Left lung (tissue), 10 donors: ENCODE data around the gene RAP1GAP. TPM values are rescaled to one million over a fixed set of nuclear protein-coding genes. Genes with fewer than 3 reads are reported as not detected.
A peak's percentile ranks its signal among the peaks of the same experiment; 100 is the strongest.

Source experiments
- ATAC-seq: fragments of 200-7000 bp; cut with Tn5 transposase; one replicate; pipeline ENCODE4 v1.9.1; 2020; ENCODE audit warnings: moderate library complexity
- DNase-seq, 4 donors: peaks; one replicate each; pipeline ENCODE4 v3.0.0-alpha.2; 2013 to 2020
- H3K27ac ChIP-seq, 2 donors: fragments of 200-600 bp; sonication (generic) in 1 of 2; one replicate each; pipeline versions ENCODE4 v1.5.0 to v1.8.0; 2020 to 2021
- H3K27me3 ChIP-seq, 2 donors: fragments of 200-600 bp; sonication (generic) in 1 of 2; one replicate each; pipeline versions ENCODE4 v1.5.0 to v1.8.0; 2020 to 2021
- H3K36me3 ChIP-seq, 2 donors: fragments of 200-600 bp; sonication (generic) in 1 of 2; one replicate each; pipeline versions ENCODE4 v1.5.0 to v1.8.0; 2020 to 2021
- H3K4me1 ChIP-seq, 2 donors: fragments of 200-600 bp; one replicate each; pipeline ENCODE4 v1.8.0; 2021
- H3K4me3 ChIP-seq, 2 donors: fragments of 200-600 bp; sonication (generic) in 1 of 2; one replicate each; pipeline versions ENCODE4 v1.5.0 to v1.8.0; 2020 to 2021; ENCODE audit warnings: mild to moderate bottlenecking in 1 of 2
- H3K9me3 ChIP-seq, 2 donors: fragments of 200-600 bp; sonication (generic) in 1 of 2; one replicate each; pipeline versions ENCODE4 v1.5.0 to v1.8.0; 2020 to 2021
- intact Hi-C, 2 donors: fragments of 100-400 bp; cut with DNase I; formaldehyde crosslinking; loops; one replicate each; pipeline versions ENCODE4 v1.11.2 to v1.14.2; 2022
- polyA plus RNA-seq, 6 donors: library from polyadenylated mRNA; unstranded; fragments of 120-200 nt; gene quantifications; one replicate each; pipeline ENCODE4 v1.2.1, GENCODE V29; 2013; ENCODE audit not compliant: insufficient read length in 6 of 6
- total RNA-seq, 2 donors: library from RNA; stranded (reverse); fragmentation: NEBNext Ultra II Directional; extraction: Animal tissue kit (Norgen Biotek cat#: 25700); gene quantifications; one replicate each; pipeline ENCODE4 v1.2.1, GENCODE V29; 2021
- TF ChIP-seq, protein P1 (sequence below), 2 donors: fragments of 200-600 bp; sonication (generic) in 1 of 2; IDR thresholded peaks; one replicate each; pipeline versions ENCODE4 v1.5.0 to v1.8.0; 2021; ENCODE audit warnings: antibody characterized with exemption in 2 of 2
- donor health status: DM: no; HTN: yes; CAD: no.
- donor health status: DM: no; HTN: no; CAD: no.

Gene RAP1GAP
- total and polyA plus RNA-seq, 8 donors: 20.7 to 59.3 (median 45.2) TPM

DNA sequence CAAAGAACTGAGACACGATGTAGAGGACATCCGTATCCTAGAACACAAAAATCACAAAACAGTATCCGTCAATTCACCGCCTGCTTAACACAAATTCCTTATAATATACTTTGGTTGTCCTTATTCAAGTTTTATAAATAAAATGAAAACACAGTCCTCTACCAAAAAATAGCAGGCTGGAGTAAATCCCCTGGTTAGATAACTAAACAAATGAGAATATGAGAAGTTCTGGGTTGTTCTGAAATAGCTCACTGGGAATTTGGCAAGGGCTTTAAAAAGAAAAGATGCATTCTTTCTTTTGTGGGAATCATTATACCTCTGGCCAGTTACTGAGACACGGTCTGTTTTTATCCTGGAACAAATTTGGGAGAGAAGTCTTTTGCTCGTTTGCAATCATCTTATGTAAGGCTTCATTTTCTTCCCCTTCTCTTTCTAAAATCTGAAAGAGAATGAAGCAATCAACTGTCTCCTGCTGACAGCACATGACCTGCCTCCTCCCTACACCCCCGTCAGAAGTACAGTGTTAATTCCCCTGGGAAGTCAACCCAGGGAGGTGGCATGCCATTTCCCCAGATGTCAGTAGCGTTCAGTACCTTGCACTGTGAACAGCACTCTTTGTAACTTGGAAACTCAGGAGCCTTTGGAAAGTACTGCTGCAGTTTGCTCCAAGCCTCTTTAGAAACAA is 37.1 kb upstream of the RAP1GAP start:
- H3K4me1 ChIP-seq: peaks cover 0 to 7% of the 10 kb centered on the region in 2 donors
- H3K9me3 ChIP-seq: no peaks in the 10 kb centered on the region
- ATAC-seq: peak; percentile 48
- H3K36me3 ChIP-seq: peaks cover 0 to 76% of the 10 kb centered on the region in 2 donors
- TF ChIP-seq, protein P1, sequence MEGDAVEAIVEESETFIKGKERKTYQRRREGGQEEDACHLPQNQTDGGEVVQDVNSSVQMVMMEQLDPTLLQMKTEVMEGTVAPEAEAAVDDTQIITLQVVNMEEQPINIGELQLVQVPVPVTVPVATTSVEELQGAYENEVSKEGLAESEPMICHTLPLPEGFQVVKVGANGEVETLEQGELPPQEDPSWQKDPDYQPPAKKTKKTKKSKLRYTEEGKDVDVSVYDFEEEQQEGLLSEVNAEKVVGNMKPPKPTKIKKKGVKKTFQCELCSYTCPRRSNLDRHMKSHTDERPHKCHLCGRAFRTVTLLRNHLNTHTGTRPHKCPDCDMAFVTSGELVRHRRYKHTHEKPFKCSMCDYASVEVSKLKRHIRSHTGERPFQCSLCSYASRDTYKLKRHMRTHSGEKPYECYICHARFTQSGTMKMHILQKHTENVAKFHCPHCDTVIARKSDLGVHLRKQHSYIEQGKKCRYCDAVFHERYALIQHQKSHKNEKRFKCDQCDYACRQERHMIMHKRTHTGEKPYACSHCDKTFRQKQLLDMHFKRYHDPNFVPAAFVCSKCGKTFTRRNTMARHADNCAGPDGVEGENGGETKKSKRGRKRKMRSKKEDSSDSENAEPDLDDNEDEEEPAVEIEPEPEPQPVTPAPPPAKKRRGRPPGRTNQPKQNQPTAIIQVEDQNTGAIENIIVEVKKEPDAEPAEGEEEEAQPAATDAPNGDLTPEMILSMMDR (IDR thresholded peaks at IDR 0.05): no peak
- no peak overlapping the region for H3K27ac ChIP-seq
- H3K4me3 ChIP-seq: no peak overlapping the region
- peak in 1 of 4 donors; percentile 44 for DNase-seq
- no peaks in the 10 kb centered on the region for H3K27me3 ChIP-seq
- intact Hi-C loops: no loop called here

DNA sequence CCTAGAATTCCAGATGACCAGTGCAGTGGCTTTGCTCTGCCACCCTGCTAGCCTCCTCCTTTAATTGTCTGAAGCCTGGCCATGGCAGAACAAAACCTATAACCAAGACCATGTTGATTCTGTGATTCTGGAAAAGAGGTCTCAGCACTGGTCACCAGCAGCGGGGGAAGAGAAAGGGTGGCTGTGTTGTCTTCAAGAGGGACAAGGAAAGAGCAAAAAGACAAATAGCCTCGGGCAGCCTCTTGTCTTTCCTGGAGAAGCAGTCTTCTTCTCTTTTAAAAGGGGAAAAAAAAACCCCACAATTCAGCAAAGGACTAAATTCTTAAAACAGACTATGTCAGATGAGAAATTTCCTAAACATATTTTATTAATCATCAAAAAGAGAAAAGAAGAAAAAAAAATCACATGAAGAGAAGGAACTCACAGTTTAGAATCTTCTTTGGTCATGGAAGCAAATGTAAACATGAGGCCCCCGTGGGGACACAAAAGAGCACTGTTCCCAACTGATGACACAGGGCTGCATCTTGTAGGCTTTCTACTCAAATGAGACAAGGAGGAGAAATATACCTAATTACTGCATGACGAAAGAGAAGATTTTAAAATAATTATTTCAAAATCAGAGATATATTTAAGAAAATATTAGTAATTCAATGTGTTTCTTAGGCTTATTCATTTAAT is 36.3 kb upstream of the RAP1GAP start:
- no peak for ATAC-seq
- intact Hi-C loops: no loop called here
- DNase-seq: no peak
- Histone ChIP-seq H3K4me3 (no peak overlapping the region), H3K9me3 (no peaks in the 10 kb centered on the region), H3K27ac (no peak overlapping the region), H3K4me1 (peaks cover 0 to 7% of the 10 kb centered on the region in 2 donors), H3K27me3 (no peaks in the 10 kb centered on the region), H3K36me3 (peaks cover 0 to 81% of the 10 kb centered on the region in 2 donors)
- TF ChIP-seq, protein P1 (IDR thresholded peaks at IDR 0.05): no peak

DNA sequence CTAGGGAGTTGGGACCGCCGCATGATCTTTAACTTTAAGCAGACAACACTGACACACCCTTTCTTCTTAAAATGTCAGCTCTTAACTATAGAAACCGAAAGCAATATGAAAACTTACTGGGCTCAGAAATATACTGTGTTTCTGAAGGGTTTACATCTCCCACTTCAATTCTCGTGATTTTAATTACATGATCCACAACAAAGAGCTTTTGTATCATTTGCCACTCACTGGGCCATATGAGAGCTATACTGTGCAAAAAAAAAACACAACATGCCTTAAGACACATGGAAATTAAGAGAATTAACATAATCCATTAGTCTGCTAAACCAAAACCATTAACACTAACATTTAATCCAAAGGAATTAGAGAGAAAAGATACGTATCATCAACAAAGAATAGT is 35.0 kb upstream of the RAP1GAP start:
- TF ChIP-seq, protein P1 (IDR thresholded peaks at IDR 0.05): no peak
- intact Hi-C loops: no loop called here
- Histone ChIP-seq H3K4me3 (no peak overlapping the region), H3K36me3 (peaks cover 0 to 93% of the 10 kb centered on the region in 2 donors), H3K27me3 (no peaks in the 10 kb centered on the region), H3K9me3 (no peaks in the 10 kb centered on the region), H3K4me1 (peaks cover 0 to 7% of the 10 kb centered on the region in 2 donors), H3K27ac (no peak overlapping the region)
- ATAC-seq (no peak), DNase-seq (no peak)

DNA sequence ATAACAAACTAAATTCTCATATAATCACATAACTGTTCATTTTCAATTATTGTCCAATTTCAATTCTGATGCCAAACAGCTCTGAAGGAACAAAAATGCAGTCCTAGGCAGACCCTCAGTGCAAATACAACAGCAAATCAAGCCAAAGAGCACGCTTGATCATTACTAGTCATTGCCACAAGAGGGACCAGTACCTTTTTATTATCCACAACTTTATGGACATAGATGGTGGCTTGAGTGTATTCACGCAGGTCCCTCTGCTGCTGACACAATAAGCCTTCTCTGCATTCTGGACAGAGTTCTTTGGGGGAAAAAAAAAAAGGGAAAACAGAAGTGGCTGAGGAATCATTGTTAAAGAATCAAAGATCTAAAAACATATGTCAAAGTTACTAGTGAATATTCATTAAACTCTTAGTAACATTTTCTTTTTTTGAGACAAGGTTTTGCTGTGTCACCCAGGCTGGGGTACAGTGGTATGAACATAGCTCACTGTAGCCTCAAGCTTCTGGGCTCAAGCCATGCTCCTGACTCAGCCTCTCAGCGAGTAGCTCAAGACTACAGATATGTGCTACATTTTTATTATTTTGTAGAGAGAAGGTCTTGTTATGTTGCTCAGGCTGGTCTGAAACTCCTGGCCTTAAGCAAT is 34.3 kb upstream of the RAP1GAP start:
- ATAC-seq (peak; percentile 54), DNase-seq (peak in 1 of 4 donors; percentile 5)
- Histone ChIP-seq H3K27me3 (no peaks in the 10 kb centered on the region), H3K4me3 (no peak overlapping the region), H3K27ac (no peak overlapping the region), H3K36me3 (peaks cover 0 to 93% of the 10 kb centered on the region in 2 donors), H3K4me1 (peaks cover 0 to 7% of the 10 kb centered on the region in 2 donors), H3K9me3 (no peaks in the 10 kb centered on the region)
- intact Hi-C loops: no loop called here
- TF ChIP-seq, protein P1 (IDR thresholded peaks at IDR 0.05): peak; percentile 21 to 31

DNA sequence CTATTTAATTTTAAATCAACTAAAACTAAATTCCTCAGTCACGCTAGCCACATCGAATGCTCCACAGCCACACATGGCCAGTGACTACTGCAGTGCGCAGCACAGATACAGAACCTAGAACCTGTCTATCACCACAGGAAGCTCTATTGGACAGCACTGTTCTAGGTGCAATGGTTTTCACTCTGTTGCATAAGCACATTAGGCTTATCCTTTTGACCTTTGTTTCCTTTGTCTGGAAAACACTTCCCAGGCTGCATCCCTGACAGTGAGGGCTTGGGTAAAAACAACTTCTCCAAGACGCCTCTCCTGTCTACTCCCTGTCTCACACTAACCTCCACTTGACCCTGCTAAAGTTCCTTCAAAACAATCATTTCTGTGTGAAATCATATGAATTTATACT is 33.6 kb upstream of the RAP1GAP start:
- intact Hi-C loops: no loop called here
- Histone ChIP-seq H3K36me3 (peaks cover 0 to 93% of the 10 kb centered on the region in 2 donors), H3K27ac (no peak overlapping the region)

More for the DNA sequence above, 33.6 kb upstream of the RAP1GAP start:
- Histone ChIP-seq H3K4me3 (no peak overlapping the region), H3K27me3 (no peaks in the 10 kb centered on the region), H3K9me3 (no peaks in the 10 kb centered on the region), H3K4me1 (peaks cover 0 to 7% of the 10 kb centered on the region in 2 donors)
- TF ChIP-seq, protein P1 (IDR thresholded peaks at IDR 0.05): no peak
- ATAC-seq (no peak), DNase-seq (no peak)
